Measurements from ENCODE around the gene DYNLT3. TPM values are rescaled to one million over a fixed set of nuclear protein-coding genes. Genes with fewer than 3 reads are reported as not detected.

The DYNLT3 gene, protein sequence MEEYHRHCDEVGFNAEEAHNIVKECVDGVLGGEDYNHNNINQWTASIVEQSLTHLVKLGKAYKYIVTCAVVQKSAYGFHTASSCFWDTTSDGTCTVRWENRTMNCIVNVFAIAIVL
- 10 to 100 TPM; 21.5 to 28.9 TPM for total RNA-seq

DNA sequence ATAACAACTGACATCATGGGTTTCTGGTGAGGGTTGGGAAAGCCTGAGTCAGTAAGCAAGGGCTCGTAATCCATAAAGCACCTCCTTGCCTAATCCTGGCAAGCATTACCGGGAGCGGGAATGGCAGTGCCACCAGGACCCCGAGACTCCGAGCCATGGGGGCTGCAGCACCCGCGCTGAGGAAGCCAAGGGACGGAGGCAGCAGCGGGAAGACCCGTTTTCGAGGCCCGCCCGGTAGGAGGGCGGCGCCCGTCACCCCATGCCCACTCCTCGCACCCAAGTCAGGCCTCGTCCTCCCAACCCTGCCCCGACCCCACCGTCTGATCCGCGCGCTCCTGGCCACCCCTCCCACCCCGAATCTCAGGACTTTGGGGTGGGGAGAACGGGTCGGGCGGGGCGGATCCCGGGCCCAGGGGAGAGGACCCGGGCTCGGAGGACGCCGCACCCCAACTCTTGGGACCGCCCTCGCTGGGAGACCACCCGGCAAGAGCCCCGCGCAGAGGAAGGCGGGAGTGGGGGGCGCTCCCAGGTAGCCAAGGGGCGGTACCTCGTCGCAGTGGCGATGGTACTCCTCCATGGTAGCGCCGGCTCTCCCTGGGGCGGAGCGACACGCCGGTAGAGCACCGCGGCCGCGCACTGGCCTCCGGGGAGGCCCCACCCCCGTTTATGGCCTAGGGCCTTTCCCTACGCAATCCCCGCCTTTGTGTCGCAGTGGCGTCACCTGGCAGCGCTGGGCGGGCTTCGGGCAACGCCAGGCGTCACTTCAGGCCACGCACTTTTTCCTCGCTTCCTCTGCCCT, at the start of gene DYNLT3:
Gene DYNLT3 (minus strand): TSS at position 638 of the 799 bp plus-strand sequence. CDS start 61 bp downstream, at position 577.
- Mint-ChIP-seq H3K4me1 (ENCODE audit: low read depth) (peaks cover 20% of the 10 kb centered on the region), H3K36me3 (ENCODE audit: insufficient read depth in 2 of 2) (peaks cover 0 to 1% of the 10 kb centered on the region in 2 donors), H3K4me3 (peak within 1 kb of the TSS; percentile 77 to 90), H3K27ac (peak within 1 kb of the TSS; percentile 95), H3K27me3 (ENCODE audit: low read depth) (peaks cover 10% of the 10 kb centered on the region), H3K9me3 (peaks cover 0 to 3% of the 10 kb centered on the region in 2 donors)
- DNase-seq (peak; percentile 80 to 81), ATAC-seq (replicated peaks in 1 of 2) (peak; percentile 95 to 96)

GRCh38 chrX:37896511-37896890, 49.1 kb upstream of the DYNLT3 start:
- no peaks in the 10 kb centered on the region for H3K36me3 Mint-ChIP-seq (ENCODE audit: insufficient read depth in 2 of 2)
- peaks cover 38% of the 10 kb centered on the region for H3K27me3 Mint-ChIP-seq (ENCODE audit: low read depth)
- no peak for ATAC-seq (replicated peaks in 1 of 2)
- no peak for DNase-seq
- H3K27ac Mint-ChIP-seq, result no peak overlapping the region
- H3K4me1 Mint-ChIP-seq (ENCODE audit: low read depth), result no peaks in the 10 kb centered on the region
- H3K4me3 Mint-ChIP-seq, result no peak overlapping the region
- H3K9me3 Mint-ChIP-seq, result no peaks in the 10 kb centered on the region

DNA sequence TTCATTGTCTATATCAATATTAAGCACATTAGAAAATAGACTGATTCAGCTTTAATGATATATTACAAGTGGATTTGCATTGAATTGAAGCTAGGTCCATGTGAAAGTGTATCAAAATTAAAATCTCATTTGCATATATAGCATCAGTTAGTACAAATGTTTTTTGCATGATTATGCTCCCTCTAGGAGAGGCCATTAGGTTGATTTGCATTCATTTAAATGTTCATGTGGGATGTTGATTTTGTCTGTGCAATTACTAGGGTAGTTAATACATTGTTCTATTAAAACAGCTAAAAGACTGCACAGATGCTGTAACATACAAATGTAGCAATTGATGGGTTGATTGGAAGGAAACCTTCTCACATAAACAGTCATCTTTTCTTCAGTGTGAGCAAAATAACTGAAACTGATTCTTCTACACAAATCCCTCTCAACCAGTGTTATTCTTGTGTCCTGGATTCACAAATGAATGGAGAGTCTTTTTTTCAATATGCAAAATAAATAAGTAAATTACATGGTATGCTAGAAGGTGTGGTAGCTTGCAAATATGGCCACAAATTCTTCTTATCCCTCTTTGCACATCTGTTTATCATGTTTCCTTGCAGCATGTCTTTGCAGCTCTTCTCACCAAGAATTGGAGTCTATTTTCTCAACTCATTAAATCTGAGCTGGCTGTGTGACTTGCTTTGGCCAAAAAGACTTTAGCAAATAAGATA, 48.6 kb upstream of the DYNLT3 start:
- no peak for DNase-seq
- H3K27me3 Mint-ChIP-seq (ENCODE audit: low read depth), result peaks cover 35% of the 10 kb centered on the region
- no peak for ATAC-seq (replicated peaks in 1 of 2)
- H3K9me3 Mint-ChIP-seq, result no peaks in the 10 kb centered on the region
- H3K27ac Mint-ChIP-seq, result no peak overlapping the region
- no peak overlapping the region for H3K4me3 Mint-ChIP-seq
- no peaks in the 10 kb centered on the region for H3K36me3 Mint-ChIP-seq (ENCODE audit: insufficient read depth in 2 of 2)
- H3K4me1 Mint-ChIP-seq (ENCODE audit: low read depth), result no peaks in the 10 kb centered on the region

DNA sequence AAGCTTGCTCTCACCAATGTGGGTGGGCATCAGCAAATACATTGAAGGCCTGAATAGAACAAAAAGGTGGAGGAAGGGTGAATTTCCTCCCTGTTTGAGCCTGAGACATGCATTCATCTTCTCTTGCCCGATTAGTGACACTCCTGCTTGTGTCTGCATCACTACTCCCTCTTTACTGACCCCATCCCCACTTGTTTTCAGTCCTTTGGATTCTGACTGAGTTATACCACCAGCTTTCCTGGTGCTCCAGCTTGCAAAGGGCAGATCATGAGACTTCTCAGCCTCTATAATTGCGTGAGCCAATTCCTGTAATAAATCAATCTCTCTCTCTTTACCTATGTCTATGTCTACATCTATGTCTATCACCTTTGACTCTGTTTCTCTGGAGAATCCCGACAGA, 47.4 kb upstream of the DYNLT3 start:
- H3K36me3 Mint-ChIP-seq (ENCODE audit: insufficient read depth in 2 of 2), result no peaks in the 10 kb centered on the region
- H3K4me1 Mint-ChIP-seq (ENCODE audit: low read depth), result no peaks in the 10 kb centered on the region
- no peaks in the 10 kb centered on the region for H3K9me3 Mint-ChIP-seq

DNA sequence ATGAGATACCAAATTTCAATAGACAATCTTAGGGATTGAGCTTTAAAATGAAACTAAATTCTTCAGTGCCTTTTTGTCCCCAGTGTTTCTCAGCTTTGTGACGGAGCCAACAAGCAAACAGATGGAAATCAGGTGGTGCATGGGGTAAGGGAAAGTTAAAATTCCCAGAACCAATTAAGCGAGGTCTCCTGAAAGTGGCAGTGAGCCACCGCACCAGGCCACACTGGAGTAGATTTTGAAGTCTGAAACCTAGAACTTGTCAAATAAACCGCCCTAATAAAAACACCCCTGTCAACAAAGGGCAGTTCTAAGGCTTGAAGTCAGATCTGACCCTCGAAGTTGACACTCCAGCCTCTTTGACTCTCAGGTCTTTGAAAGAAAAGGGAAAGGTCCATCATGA, 40.6 kb upstream of the DYNLT3 start:
- H3K27ac Mint-ChIP-seq, result no peak overlapping the region
- DNase-seq (no peak), ATAC-seq (replicated peaks in 1 of 2) (no peak)
- no peak overlapping the region for H3K4me3 Mint-ChIP-seq
- H3K9me3 Mint-ChIP-seq, result no peaks in the 10 kb centered on the region
- H3K4me1 Mint-ChIP-seq (ENCODE audit: low read depth), result no peaks in the 10 kb centered on the region
- H3K36me3 Mint-ChIP-seq (ENCODE audit: insufficient read depth in 2 of 2), result no peaks in the 10 kb centered on the region
- H3K27me3 Mint-ChIP-seq (ENCODE audit: low read depth), result no peaks in the 10 kb centered on the region

More for the DNA sequence above, 47.4 kb upstream of the DYNLT3 start:
- H3K27ac Mint-ChIP-seq, result no peak overlapping the region
- no peak overlapping the region for H3K4me3 Mint-ChIP-seq
- DNase-seq, result no peak
- no peak for ATAC-seq (replicated peaks in 1 of 2)
- peaks cover 35% of the 10 kb centered on the region for H3K27me3 Mint-ChIP-seq (ENCODE audit: low read depth)

GRCh38 chrX:37887347-37887746, 40.0 kb upstream of the DYNLT3 start:
- no peak for ATAC-seq (replicated peaks in 1 of 2)
- Mint-ChIP-seq H3K4me1 (ENCODE audit: low read depth) (no peaks in the 10 kb centered on the region), H3K27ac (no peak overlapping the region), H3K9me3 (no peaks in the 10 kb centered on the region), H3K36me3 (ENCODE audit: insufficient read depth in 2 of 2) (no peaks in the 10 kb centered on the region), H3K4me3 (no peak overlapping the region), H3K27me3 (ENCODE audit: low read depth) (peaks cover 6% of the 10 kb centered on the region)
- DNase-seq, result no peak

DNA sequence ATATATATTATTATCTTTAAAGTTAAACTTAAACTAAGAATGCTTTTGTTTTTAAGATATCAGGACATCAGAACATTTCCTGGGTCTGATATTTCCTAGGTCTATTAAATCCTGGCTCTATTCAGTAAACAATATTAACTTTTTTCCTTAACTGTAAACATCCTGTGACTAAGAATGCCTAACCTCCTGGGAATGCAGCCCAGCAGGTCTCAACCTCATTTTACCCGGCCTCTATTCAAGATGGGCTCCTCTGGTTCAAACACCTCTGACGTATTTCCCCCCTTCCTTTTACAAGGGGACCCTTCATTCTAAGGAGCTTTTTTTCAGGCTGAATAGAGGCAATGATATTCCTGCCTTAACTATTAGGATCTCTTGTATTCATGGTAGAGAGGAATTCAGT, 35.8 kb upstream of the DYNLT3 start:
- DNase-seq (no peak), ATAC-seq (replicated peaks in 1 of 2) (no peak)
- Mint-ChIP-seq H3K4me3 (no peak overlapping the region), H3K27ac (no peak overlapping the region), H3K9me3 (no peaks in the 10 kb centered on the region), H3K36me3 (ENCODE audit: insufficient read depth in 2 of 2) (no peaks in the 10 kb centered on the region), H3K4me1 (ENCODE audit: low read depth) (no peaks in the 10 kb centered on the region), H3K27me3 (ENCODE audit: low read depth) (peaks cover 42% of the 10 kb centered on the region)

DNA sequence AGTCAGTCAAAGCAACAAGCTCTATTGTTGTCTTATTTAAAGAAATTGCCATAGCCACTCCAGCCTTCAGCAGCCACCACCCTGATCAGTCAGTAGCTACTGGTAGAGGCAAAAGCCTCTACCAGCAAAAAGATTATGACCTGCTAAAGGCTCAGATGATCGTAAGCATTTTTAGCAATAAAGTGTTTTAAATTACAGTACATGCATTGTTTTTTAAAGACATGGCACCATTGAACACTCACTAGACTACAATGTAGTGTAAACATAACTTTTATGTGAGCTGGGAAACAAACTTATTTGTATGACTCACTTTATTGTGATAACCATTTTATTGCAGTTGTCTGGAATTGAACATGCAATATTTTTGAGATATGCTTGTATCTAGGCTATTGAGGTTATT, 32.3 kb upstream of the DYNLT3 start:
- Mint-ChIP-seq H3K27ac (no peak overlapping the region), H3K27me3 (ENCODE audit: low read depth) (peaks cover 47% of the 10 kb centered on the region), H3K4me1 (ENCODE audit: low read depth) (no peaks in the 10 kb centered on the region), H3K4me3 (no peak overlapping the region), H3K9me3 (no peaks in the 10 kb centered on the region), H3K36me3 (ENCODE audit: insufficient read depth in 2 of 2) (no peaks in the 10 kb centered on the region)
- ATAC-seq (replicated peaks in 1 of 2) (no peak), DNase-seq (no peak)

- H3K9me3 Mint-ChIP-seq, result no peaks in the 10 kb centered on the region
These were observed 29.3 kb upstream of the DYNLT3 start for GRCh38 chrX:37876716-37877115.

DNA sequence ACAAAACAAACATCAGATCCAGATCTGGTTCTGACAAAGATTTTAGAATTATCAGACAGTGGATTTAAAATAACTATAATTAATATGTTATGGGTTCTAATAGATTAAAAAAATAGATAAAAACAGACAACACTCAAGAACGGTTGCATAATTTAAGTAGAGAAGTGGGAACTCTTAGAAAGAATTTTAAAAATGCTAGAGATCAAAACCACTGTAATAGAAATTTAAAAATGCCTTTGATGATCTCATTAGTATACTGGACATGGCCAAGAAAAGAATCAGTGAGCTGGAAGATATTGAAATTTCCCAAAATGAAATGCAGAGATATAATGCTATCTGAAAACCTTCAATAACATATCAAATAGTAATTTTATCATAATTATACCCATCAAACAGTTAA, 28.3 kb upstream of the DYNLT3 start:
- H3K4me1 Mint-ChIP-seq (ENCODE audit: low read depth), result no peaks in the 10 kb centered on the region
- no peak for DNase-seq

More at GRCh38 chrX:37876716-37877115, 29.3 kb upstream of the DYNLT3 start:
- ATAC-seq (replicated peaks in 1 of 2) (no peak), DNase-seq (no peak)
- Mint-ChIP-seq H3K4me1 (ENCODE audit: low read depth) (no peaks in the 10 kb centered on the region), H3K36me3 (ENCODE audit: insufficient read depth in 2 of 2) (no peaks in the 10 kb centered on the region), H3K27me3 (ENCODE audit: low read depth) (peaks cover 45% of the 10 kb centered on the region), H3K27ac (no peak overlapping the region), H3K4me3 (no peak overlapping the region)

GRCh38 chrX:37873220-37873619, 25.8 kb upstream of the DYNLT3 start:
- peaks cover 0 to 1% of the 10 kb centered on the region in 2 donors for H3K9me3 Mint-ChIP-seq
- DNase-seq (no peak), ATAC-seq (replicated peaks in 1 of 2) (no peak)
- H3K4me1 Mint-ChIP-seq (ENCODE audit: low read depth), result peaks cover 3% of the 10 kb centered on the region
- peaks cover 2 to 7% of the 10 kb centered on the region in 2 donors for H3K36me3 Mint-ChIP-seq (ENCODE audit: insufficient read depth in 2 of 2)
- H3K27me3 Mint-ChIP-seq (ENCODE audit: low read depth), result peaks cover 27% of the 10 kb centered on the region
- H3K27ac Mint-ChIP-seq, result no peak overlapping the region
- no peak overlapping the region for H3K4me3 Mint-ChIP-seq

More for the DNA sequence above, 28.3 kb upstream of the DYNLT3 start:
- Mint-ChIP-seq H3K36me3 (ENCODE audit: insufficient read depth in 2 of 2) (no peaks in the 10 kb centered on the region), H3K27me3 (ENCODE audit: low read depth) (peaks cover 44% of the 10 kb centered on the region), H3K4me3 (no peak overlapping the region), H3K27ac (no peak overlapping the region), H3K9me3 (no peaks in the 10 kb centered on the region)
- ATAC-seq (replicated peaks in 1 of 2), result no peak

GRCh38 chrX:37872303-37872655, 24.9 kb upstream of the DYNLT3 start:
- DNase-seq (no peak), ATAC-seq (replicated peaks in 1 of 2) (peak; percentile 55 to 65)
- Mint-ChIP-seq H3K27me3 (ENCODE audit: low read depth) (peaks cover 24% of the 10 kb centered on the region), H3K9me3 (peaks cover 2 to 3% of the 10 kb centered on the region in 2 donors), H3K4me1 (ENCODE audit: low read depth) (peaks cover 12% of the 10 kb centered on the region), H3K4me3 (no peak overlapping the region), H3K36me3 (ENCODE audit: insufficient read depth in 2 of 2) (peaks cover 3 to 7% of the 10 kb centered on the region in 2 donors), H3K27ac (no peak overlapping the region)

GRCh38 chrX:37871626-37872302, 24.4 kb upstream of the DYNLT3 start:
- Mint-ChIP-seq H3K4me3 (no peak overlapping the region), H3K27me3 (ENCODE audit: low read depth) (peaks cover 24% of the 10 kb centered on the region), H3K4me1 (ENCODE audit: low read depth) (peaks cover 13% of the 10 kb centered on the region), H3K36me3 (ENCODE audit: insufficient read depth in 2 of 2) (peaks cover 3 to 11% of the 10 kb centered on the region in 2 donors), H3K27ac (no peak overlapping the region), H3K9me3 (peaks cover 3 to 4% of the 10 kb centered on the region in 2 donors)
- DNase-seq (peak; percentile 37 to 45), ATAC-seq (replicated peaks in 1 of 2) (peak; percentile 90 to 97)
